Astrocyte (in vitro differentiated cells and primary cell): ENCODE data around the gene HLA-DQB2. TPM values are rescaled to one million over a fixed set of nuclear protein-coding genes. Genes with fewer than 3 reads are reported as not detected.
"Not testable (repeated sequence)": the region's sequence is repeated elsewhere in the genome, so short reads cannot be mapped to it uniquely, and the experiment has no call there.

Experiments
- DNase-seq: peaks from one replicate; pipeline ENCODE4 v3.0.0-alpha.2; 2010; ENCODE audit warnings: low read depth
- FAIRE-seq: peaks from 2 replicates; lab custom pipeline; 2011; peaks lifted over from hg19 to GRCh38; lab: Jason Lieb, UNC
- H2AFZ ChIP-seq: 2 replicates; pipeline ENCODE4 v1.6.0; 2012; ENCODE audit warnings: low read depth, low read length, inconsistent platforms
- H3K27ac ChIP-seq: 2 replicates; pipeline ENCODE4 v1.5.1; 2011; ENCODE audit warnings: low read depth, low read length, inconsistent platforms
- H3K27me3 ChIP-seq: 2 replicates; pipeline ENCODE4 v1.6.0; 2011; ENCODE audit warnings: low read length, inconsistent platforms; ENCODE audit not compliant: insufficient read depth
- H3K36me3 ChIP-seq: 2 replicates; pipeline ENCODE4 v1.5.1; 2011; ENCODE audit warnings: low read length, inconsistent platforms; ENCODE audit not compliant: insufficient read depth
- H3K4me1 ChIP-seq: 2 replicates; pipeline ENCODE4 v1.5.1; 2011; ENCODE audit warnings: low read length, inconsistent platforms; ENCODE audit not compliant: insufficient read depth
- H3K4me2 ChIP-seq: 2 replicates; pipeline ENCODE4 v1.6.0; 2012; ENCODE audit warnings: low read length, inconsistent platforms
- H3K4me3 ChIP-seq: 2 replicates; pipeline ENCODE4 v1.5.1; 2011; ENCODE audit warnings: low read depth, mild to moderate bottlenecking, low read length, inconsistent platforms; ENCODE audit not compliant: insufficient read depth
- H3K79me2 ChIP-seq: 2 replicates; pipeline ENCODE4 v1.6.0; 2012; ENCODE audit warnings: mild to moderate bottlenecking, low read length, inconsistent platforms; ENCODE audit not compliant: insufficient read depth
- H3K9ac ChIP-seq: 2 replicates; pipeline ENCODE4 v1.6.0; 2012; ENCODE audit warnings: mild to moderate bottlenecking, low read length, inconsistent platforms
- H3K9me3 ChIP-seq: 2 replicates; pipeline ENCODE4 v1.5.1; 2012; ENCODE audit warnings: low read depth, mild to moderate bottlenecking, low read length, inconsistent platforms; ENCODE audit not compliant: insufficient read depth
- H4K20me1 ChIP-seq: 2 replicates; pipeline ENCODE4 v1.6.0; 2012; ENCODE audit warnings: low read length, inconsistent platforms; ENCODE audit not compliant: insufficient read depth
- H3K27ac Mint-ChIP-seq: one replicate; pipeline ENCODE4 v1.8.0; 2021; ENCODE audit warnings: mild to moderate bottlenecking, mixed read lengths; ENCODE audit not compliant: unreplicated experiment
- H3K27me3 Mint-ChIP-seq: one replicate; pipeline ENCODE4 v1.8.0; 2021; ENCODE audit warnings: low read depth, mixed read lengths; ENCODE audit not compliant: unreplicated experiment
- H3K36me3 Mint-ChIP-seq: one replicate; pipeline ENCODE4 v1.8.0; 2021; ENCODE audit warnings: low read depth, mixed read lengths; ENCODE audit not compliant: unreplicated experiment
- H3K4me1 Mint-ChIP-seq: one replicate; pipeline ENCODE4 v1.8.0; 2021; ENCODE audit warnings: low read depth, mixed read lengths; ENCODE audit not compliant: unreplicated experiment
- H3K4me3 Mint-ChIP-seq: one replicate; pipeline ENCODE4 v1.8.0; 2021; ENCODE audit warnings: mild to moderate bottlenecking, moderate library complexity, mixed read lengths; ENCODE audit not compliant: unreplicated experiment
- H3K9me3 Mint-ChIP-seq: one replicate; pipeline ENCODE4 v1.8.0; 2021; ENCODE audit warnings: mild to moderate bottlenecking, mixed read lengths; ENCODE audit not compliant: unreplicated experiment
- EZH2 ChIP-seq: IDR thresholded peaks from 2 replicates; pipeline ENCODE4 v1.6.1; 2012; ENCODE audit warnings: mild to moderate bottlenecking, low read length, inconsistent platforms; ENCODE audit not compliant: insufficient read depth
- total RNA-seq: library from RNA; stranded (reverse); gene quantifications from 2 replicates; pipeline ENCODE4 v1.2.1, GENCODE V29; 2021
- TF ChIP-seq, protein P1 (sequence below): IDR thresholded peaks from 2 replicates; pipeline ENCODE4 v1.5.1; 2011; ENCODE audit warnings: low read depth, mild to moderate bottlenecking, inconsistent platforms, low read length, moderate library complexity; ENCODE audit not compliant: insufficient read depth

Gene HLA-DQB2
- total RNA-seq, 1 donor from 2014 or later = not detected

DNA sequence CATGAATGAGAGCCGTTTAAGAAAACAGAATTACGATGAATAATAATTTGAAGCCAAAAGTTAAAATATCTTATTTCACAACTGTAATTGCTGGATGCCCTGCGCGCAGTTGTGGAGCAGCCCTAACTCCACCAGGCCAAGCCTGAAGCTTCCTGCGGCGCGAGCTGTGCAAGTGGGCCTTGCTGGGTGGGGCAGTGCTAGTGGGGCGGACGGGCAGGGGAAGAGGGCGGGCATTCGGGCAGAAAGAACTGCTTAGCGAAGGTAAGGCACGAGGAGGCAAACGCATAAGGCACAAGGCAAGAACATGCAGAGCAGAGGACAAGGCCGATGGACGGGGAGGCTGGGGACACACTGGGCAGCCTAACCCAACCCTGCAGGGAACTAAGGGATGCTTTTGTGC lies 2.3 kb downstream of the HLA-DQB2 start:
- H3K4me3 ChIP-seq = no peak overlapping the region
- no peak overlapping the region for H3K4me3 Mint-ChIP-seq
- no peak overlapping the region for H2AFZ ChIP-seq
- no peak overlapping the region for H3K27ac ChIP-seq
- FAIRE-seq (no peak), DNase-seq (no peak)
- no peak overlapping the region for H3K9ac ChIP-seq
- H3K27ac Mint-ChIP-seq = no peak overlapping the region
- no peaks in the 10 kb centered on the region for H3K36me3 Mint-ChIP-seq
- no peaks in the 10 kb centered on the region for H3K4me1 Mint-ChIP-seq
- TF ChIP-seq, protein P1, sequence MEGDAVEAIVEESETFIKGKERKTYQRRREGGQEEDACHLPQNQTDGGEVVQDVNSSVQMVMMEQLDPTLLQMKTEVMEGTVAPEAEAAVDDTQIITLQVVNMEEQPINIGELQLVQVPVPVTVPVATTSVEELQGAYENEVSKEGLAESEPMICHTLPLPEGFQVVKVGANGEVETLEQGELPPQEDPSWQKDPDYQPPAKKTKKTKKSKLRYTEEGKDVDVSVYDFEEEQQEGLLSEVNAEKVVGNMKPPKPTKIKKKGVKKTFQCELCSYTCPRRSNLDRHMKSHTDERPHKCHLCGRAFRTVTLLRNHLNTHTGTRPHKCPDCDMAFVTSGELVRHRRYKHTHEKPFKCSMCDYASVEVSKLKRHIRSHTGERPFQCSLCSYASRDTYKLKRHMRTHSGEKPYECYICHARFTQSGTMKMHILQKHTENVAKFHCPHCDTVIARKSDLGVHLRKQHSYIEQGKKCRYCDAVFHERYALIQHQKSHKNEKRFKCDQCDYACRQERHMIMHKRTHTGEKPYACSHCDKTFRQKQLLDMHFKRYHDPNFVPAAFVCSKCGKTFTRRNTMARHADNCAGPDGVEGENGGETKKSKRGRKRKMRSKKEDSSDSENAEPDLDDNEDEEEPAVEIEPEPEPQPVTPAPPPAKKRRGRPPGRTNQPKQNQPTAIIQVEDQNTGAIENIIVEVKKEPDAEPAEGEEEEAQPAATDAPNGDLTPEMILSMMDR = no peak
- no peak for TF ChIP-seq EZH2
- H3K79me2 ChIP-seq = no peaks in the 10 kb centered on the region
- no peaks in the 10 kb centered on the region for H3K4me1 ChIP-seq
- no peaks in the 10 kb centered on the region for H4K20me1 ChIP-seq
- H3K27me3 ChIP-seq = peaks cover 6% of the 10 kb centered on the region
- H3K9me3 Mint-ChIP-seq = peaks cover 4% of the 10 kb centered on the region
- no peaks in the 10 kb centered on the region for H3K9me3 ChIP-seq
- no peaks in the 10 kb centered on the region for H3K36me3 ChIP-seq
- H3K4me2 ChIP-seq = no peak overlapping the region
- H3K27me3 Mint-ChIP-seq = peaks cover 31% of the 10 kb centered on the region

DNA sequence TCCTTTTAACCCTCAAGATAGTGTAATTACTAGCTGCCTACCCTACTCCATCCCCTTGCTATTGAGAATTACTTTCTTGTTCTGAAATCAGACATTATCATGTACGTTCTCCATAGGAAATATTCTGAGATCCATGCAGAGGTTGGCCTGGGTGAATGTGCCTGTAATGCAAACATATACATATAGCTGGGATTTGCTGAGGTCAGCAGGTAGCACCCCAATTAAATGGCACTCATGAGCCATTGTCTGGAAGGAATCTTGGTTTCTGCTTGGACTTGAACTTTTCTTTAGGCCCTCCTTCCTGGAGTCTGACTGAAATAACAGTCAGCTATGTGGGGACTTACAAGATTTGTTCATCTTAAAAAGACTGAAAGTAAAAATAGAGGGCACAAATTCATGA lies 3.7 kb downstream of the HLA-DQB2 start:
- Mint-ChIP-seq H3K27ac (no peak overlapping the region), H3K4me1 (no peaks in the 10 kb centered on the region), H3K9me3 (peaks cover 4% of the 10 kb centered on the region), H3K4me3 (no peak overlapping the region), H3K27me3 (peaks cover 43% of the 10 kb centered on the region), H3K36me3 (no peaks in the 10 kb centered on the region)
- H3K4me3 ChIP-seq = no peak overlapping the region
- no peaks in the 10 kb centered on the region for H3K9me3 ChIP-seq
- TF ChIP-seq EZH2 = no peak
- TF ChIP-seq, protein P1 = no peak
- no peaks in the 10 kb centered on the region for H3K36me3 ChIP-seq
- H3K4me1 ChIP-seq = no peaks in the 10 kb centered on the region
- no peaks in the 10 kb centered on the region for H3K79me2 ChIP-seq
- H2AFZ ChIP-seq = no peak overlapping the region
- no peak for DNase-seq
- H4K20me1 ChIP-seq = no peaks in the 10 kb centered on the region
- no peak for FAIRE-seq
- H3K27ac ChIP-seq = no peak overlapping the region
- no peak overlapping the region for H3K4me2 ChIP-seq
- H3K27me3 ChIP-seq = peaks cover 6% of the 10 kb centered on the region
- H3K9ac ChIP-seq = no peak overlapping the region

DNA sequence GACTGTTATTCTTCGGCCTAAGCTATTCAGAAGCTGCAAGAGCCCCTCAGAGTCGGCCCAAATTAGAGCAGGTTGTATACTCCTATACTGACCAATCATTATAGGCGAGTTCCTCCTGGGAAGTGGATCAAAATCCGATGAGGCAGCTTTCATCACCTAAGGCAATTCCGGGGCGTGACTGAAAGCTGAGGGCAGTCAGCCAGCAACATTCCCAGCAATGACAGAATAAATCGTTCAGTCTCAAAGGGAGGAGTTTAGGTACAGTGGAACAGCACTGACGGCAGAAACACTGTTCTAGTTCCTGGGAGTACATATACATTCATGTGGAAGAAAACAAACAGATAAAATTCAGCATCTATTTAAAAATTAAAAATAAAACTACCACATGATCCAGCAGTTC lies 10.8 kb downstream of the HLA-DQB2 start:
- no peaks in the 10 kb centered on the region for H3K4me1 Mint-ChIP-seq
- no peak overlapping the region for H3K4me3 Mint-ChIP-seq
- Histone ChIP-seq H3K4me3 (no peak overlapping the region), H3K27ac (no peak overlapping the region), H3K9me3 (no peaks in the 10 kb centered on the region), H3K27me3 (no peaks in the 10 kb centered on the region), H3K79me2 (no peaks in the 10 kb centered on the region), H3K4me2 (no peak overlapping the region), H4K20me1 (no peaks in the 10 kb centered on the region), H2AFZ (no peak overlapping the region), H3K36me3 (no peaks in the 10 kb centered on the region), H3K4me1 (no peaks in the 10 kb centered on the region), H3K9ac (no peak overlapping the region)
- FAIRE-seq = no peak
- peaks cover 24% of the 10 kb centered on the region for H3K27me3 Mint-ChIP-seq
- no peak overlapping the region for H3K27ac Mint-ChIP-seq
- no peak for DNase-seq
- TF ChIP-seq, protein P1 = no peak
- no peak for TF ChIP-seq EZH2
- H3K9me3 Mint-ChIP-seq = no peaks in the 10 kb centered on the region
- H3K36me3 Mint-ChIP-seq = no peaks in the 10 kb centered on the region

DNA sequence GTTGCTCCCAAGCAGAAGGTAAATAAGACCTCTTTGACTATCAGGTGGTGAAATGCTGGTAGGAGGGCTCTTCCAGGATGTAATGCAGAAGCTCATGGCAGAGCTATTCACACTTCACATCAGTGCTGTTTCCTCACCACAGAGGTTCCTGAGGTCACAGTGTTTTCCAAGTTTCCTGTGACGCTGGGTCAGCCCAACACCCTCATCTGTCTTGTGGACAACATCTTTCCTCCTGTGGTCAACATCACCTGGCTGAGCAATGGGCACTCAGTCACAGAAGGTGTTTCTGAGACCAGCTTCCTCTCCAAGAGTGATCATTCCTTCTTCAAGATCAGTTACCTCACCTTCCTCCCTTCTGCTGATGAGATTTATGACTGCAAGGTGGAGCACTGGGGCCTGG lies 17.7 kb downstream of the HLA-DQB2 start:
- DNase-seq = not testable (repeated sequence)

More for the DNA sequence above, 17.7 kb downstream of the HLA-DQB2 start:
- not testable (repeated sequence) for H3K4me1 ChIP-seq, H3K36me3 Mint-ChIP-seq, H3K27ac ChIP-seq, H3K9ac ChIP-seq, H3K27me3 ChIP-seq, H3K4me3 Mint-ChIP-seq, H3K9me3 ChIP-seq, H3K4me1 Mint-ChIP-seq, H3K27ac Mint-ChIP-seq, H3K9me3 Mint-ChIP-seq, H3K79me2 ChIP-seq, H3K4me2 ChIP-seq, H2AFZ ChIP-seq, FAIRE-seq, H4K20me1 ChIP-seq, H3K36me3 ChIP-seq, H3K4me3 ChIP-seq
- peaks cover 17% of the 10 kb centered on the region for H3K27me3 Mint-ChIP-seq
